ENCODE results near the gene OTOF.
"Not testable (repeated sequence)": the region's sequence is repeated elsewhere in the genome, so short reads cannot be mapped to it uniquely, and the experiment has no call there.

The OTOF gene

GRCh38 chr2:26469092-26469710 lies 8.7 kb downstream of the OTOF start:
- H3K9me3 ChIP-seq (ENCODE audit: control insufficient read depth, insufficient read depth, low read length), result no peaks in the 10 kb centered on the region
- H3K4me1 ChIP-seq (ENCODE audit: control insufficient read depth, insufficient read depth, low read length), result no peaks in the 10 kb centered on the region
- H3K27me3 ChIP-seq (ENCODE audit: control insufficient read depth, insufficient read depth, low read length), result no peaks in the 10 kb centered on the region
- no peak overlapping the region for H3K9ac ChIP-seq (ENCODE audit: low read depth, low read length)
- no peak overlapping the region for H3K4me3 ChIP-seq (ENCODE audit: low read depth, low read length)
- H3K36me3 ChIP-seq (ENCODE audit: control insufficient read depth, insufficient read depth, low read length), result no peaks in the 10 kb centered on the region

- H3K9me3 ChIP-seq (ENCODE audit: control insufficient read depth, insufficient read depth, low read length); H3K4me3 ChIP-seq (ENCODE audit: low read depth, low read length); H3K36me3 ChIP-seq (ENCODE audit: control insufficient read depth, insufficient read depth, low read length); H3K4me1 ChIP-seq (ENCODE audit: control insufficient read depth, insufficient read depth, low read length); H3K9ac ChIP-seq (ENCODE audit: low read depth, low read length); H3K27me3 ChIP-seq (ENCODE audit: control insufficient read depth, insufficient read depth, low read length): not testable (repeated sequence)
Observed at GRCh38 chr2:26468544-26468943, 9.4 kb downstream of the OTOF start.

- H3K4me1 ChIP-seq (ENCODE audit: control insufficient read depth, insufficient read depth, low read length), result no peaks in the 10 kb centered on the region
- H3K9me3 ChIP-seq (ENCODE audit: control insufficient read depth, insufficient read depth, low read length), result no peaks in the 10 kb centered on the region
- H3K36me3 ChIP-seq (ENCODE audit: control insufficient read depth, insufficient read depth, low read length), result no peaks in the 10 kb centered on the region
- no peaks in the 10 kb centered on the region for H3K27me3 ChIP-seq (ENCODE audit: control insufficient read depth, insufficient read depth, low read length)
- no peak overlapping the region for H3K9ac ChIP-seq (ENCODE audit: low read depth, low read length)
- no peak overlapping the region for H3K4me3 ChIP-seq (ENCODE audit: low read depth, low read length)
Observed at GRCh38 chr2:26466662-26467310, 11.1 kb downstream of the OTOF start.

- no peak overlapping the region for H3K4me3 ChIP-seq (ENCODE audit: low read depth, low read length)
- no peak overlapping the region for H3K9ac ChIP-seq (ENCODE audit: low read depth, low read length)
Observed at GRCh38 chr2:26465981-26466471, 11.9 kb downstream of the OTOF start.

GRCh38 chr2:26465266-26465925 lies 12.5 kb downstream of the OTOF start:
- Histone ChIP-seq H3K9ac (ENCODE audit: low read depth, low read length) (no peak overlapping the region), H3K27me3 (ENCODE audit: control insufficient read depth, insufficient read depth, low read length) (no peaks in the 10 kb centered on the region), H3K4me3 (ENCODE audit: low read depth, low read length) (no peak overlapping the region), H3K36me3 (ENCODE audit: control insufficient read depth, insufficient read depth, low read length) (no peaks in the 10 kb centered on the region), H3K9me3 (ENCODE audit: control insufficient read depth, insufficient read depth, low read length) (no peaks in the 10 kb centered on the region), H3K4me1 (ENCODE audit: control insufficient read depth, insufficient read depth, low read length) (no peaks in the 10 kb centered on the region)

More at GRCh38 chr2:26465981-26466471, 11.9 kb downstream of the OTOF start:
- no peaks in the 10 kb centered on the region for H3K27me3 ChIP-seq (ENCODE audit: control insufficient read depth, insufficient read depth, low read length)
- H3K9me3 ChIP-seq (ENCODE audit: control insufficient read depth, insufficient read depth, low read length), result no peaks in the 10 kb centered on the region
- H3K4me1 ChIP-seq (ENCODE audit: control insufficient read depth, insufficient read depth, low read length), result no peaks in the 10 kb centered on the region
- H3K36me3 ChIP-seq (ENCODE audit: control insufficient read depth, insufficient read depth, low read length), result no peaks in the 10 kb centered on the region

GRCh38 chr2:26464390-26465265 lies 13.3 kb downstream of the OTOF start:
- Histone ChIP-seq H3K36me3 (ENCODE audit: control insufficient read depth, insufficient read depth, low read length) (no peaks in the 10 kb centered on the region), H3K9me3 (ENCODE audit: control insufficient read depth, insufficient read depth, low read length) (no peaks in the 10 kb centered on the region), H3K4me3 (ENCODE audit: low read depth, low read length) (no peak overlapping the region), H3K27me3 (ENCODE audit: control insufficient read depth, insufficient read depth, low read length) (no peaks in the 10 kb centered on the region), H3K4me1 (ENCODE audit: control insufficient read depth, insufficient read depth, low read length) (no peaks in the 10 kb centered on the region), H3K9ac (ENCODE audit: low read depth, low read length) (no peak overlapping the region)

GRCh38 chr2:26463244-26464192 lies 14.4 kb downstream of the OTOF start:
- H3K4me1 ChIP-seq (ENCODE audit: control insufficient read depth, insufficient read depth, low read length), result no peaks in the 10 kb centered on the region
- no peak overlapping the region for H3K9ac ChIP-seq (ENCODE audit: low read depth, low read length)

GRCh38 chr2:26462511-26463243 lies 15.2 kb downstream of the OTOF start:
- no peaks in the 10 kb centered on the region for H3K27me3 ChIP-seq (ENCODE audit: control insufficient read depth, insufficient read depth, low read length)
- H3K9me3 ChIP-seq (ENCODE audit: control insufficient read depth, insufficient read depth, low read length), result no peaks in the 10 kb centered on the region
- H3K36me3 ChIP-seq (ENCODE audit: control insufficient read depth, insufficient read depth, low read length), result no peaks in the 10 kb centered on the region
- no peak overlapping the region for H3K9ac ChIP-seq (ENCODE audit: low read depth, low read length)
- no peaks in the 10 kb centered on the region for H3K4me1 ChIP-seq (ENCODE audit: control insufficient read depth, insufficient read depth, low read length)
- no peak overlapping the region for H3K4me3 ChIP-seq (ENCODE audit: low read depth, low read length)

More at GRCh38 chr2:26463244-26464192, 14.4 kb downstream of the OTOF start:
- Histone ChIP-seq H3K4me3 (ENCODE audit: low read depth, low read length) (no peak overlapping the region), H3K9me3 (ENCODE audit: control insufficient read depth, insufficient read depth, low read length) (no peaks in the 10 kb centered on the region), H3K36me3 (ENCODE audit: control insufficient read depth, insufficient read depth, low read length) (no peaks in the 10 kb centered on the region), H3K27me3 (ENCODE audit: control insufficient read depth, insufficient read depth, low read length) (no peaks in the 10 kb centered on the region)

- no peaks in the 10 kb centered on the region for H3K4me1 ChIP-seq (ENCODE audit: control insufficient read depth, insufficient read depth, low read length)
- no peaks in the 10 kb centered on the region for H3K36me3 ChIP-seq (ENCODE audit: control insufficient read depth, insufficient read depth, low read length)
- no peak overlapping the region for H3K9ac ChIP-seq (ENCODE audit: low read depth, low read length)
- H3K27me3 ChIP-seq (ENCODE audit: control insufficient read depth, insufficient read depth, low read length), result no peaks in the 10 kb centered on the region
- no peak overlapping the region for H3K4me3 ChIP-seq (ENCODE audit: low read depth, low read length)
- H3K9me3 ChIP-seq (ENCODE audit: control insufficient read depth, insufficient read depth, low read length), result no peaks in the 10 kb centered on the region
Observed at GRCh38 chr2:26462100-26462499, 15.8 kb downstream of the OTOF start.

- Histone ChIP-seq H3K27me3 (ENCODE audit: control insufficient read depth, insufficient read depth, low read length) (no peaks in the 10 kb centered on the region), H3K9ac (ENCODE audit: low read depth, low read length) (no peak overlapping the region), H3K4me1 (ENCODE audit: control insufficient read depth, insufficient read depth, low read length) (no peaks in the 10 kb centered on the region), H3K9me3 (ENCODE audit: control insufficient read depth, insufficient read depth, low read length) (no peaks in the 10 kb centered on the region), H3K4me3 (ENCODE audit: low read depth, low read length) (no peak overlapping the region), H3K36me3 (ENCODE audit: control insufficient read depth, insufficient read depth, low read length) (no peaks in the 10 kb centered on the region)
Observed at GRCh38 chr2:26461601-26462023, 16.3 kb downstream of the OTOF start.

Data from iPS-15b (cell line).